Naive thymus-derived CD4-positive, alpha-beta T cell (primary cell): ENCODE data around the gene OR7C1. TPM values are rescaled to one million over a fixed set of nuclear protein-coding genes. Genes with fewer than 3 reads are reported as not detected.

ENCODE experiments used
- ATAC-seq: fragments of 150-1000 bp; cut with Tn5 transposase; 2 replicates; pipeline ENCODE4 v1.10.0; 2021; ENCODE audit warnings: mild to moderate bottlenecking, moderate library complexity
- CTCF ChIA-PET: fragments of 350-600 bp; sonication (Branson Sonifier 250); formaldehyde crosslinking; loops from one replicate; lab custom pipeline; 2021; ENCODE audit warnings: antibody characterized with exemption; lab: Charles Lee
- POLR2A ChIA-PET: fragments of 350-600 bp; sonication (Branson Sonifier 250); formaldehyde crosslinking; loops from one replicate; lab custom pipeline; 2021; ENCODE audit warnings: antibody characterized with exemption, inconsistent platforms; lab: Charles Lee
- DNase-seq, 9 donors: peaks; one replicate each; pipeline versions ENCODE4 v3.0.0 to v3.0.0-alpha.2; 2020 to 2022; ENCODE audit warnings: mixed read lengths in 1 of 9
- H3K27ac ChIP-seq: one replicate; pipeline ENCODE4 v1.7.0; 2013; ENCODE audit warnings: mild to moderate bottlenecking, low read depth, low read length, moderate library complexity
- H3K27me3 ChIP-seq, 2 donors: one replicate each; pipeline ENCODE4 v1.7.0; 2013; ENCODE audit warnings: low read length in 2 of 2, mild to moderate bottlenecking in 2 of 2, moderate library complexity in 2 of 2; ENCODE audit not compliant: control insufficient read depth in 2 of 2, insufficient read depth in 2 of 2
- H3K36me3 ChIP-seq, 3 experiments: 1 replicate in 2 of 3; 2 replicates in 1 of 3; pipeline ENCODE4 v1.7.0; 2013; ENCODE audit warnings: low read length in 3 of 3, mild to moderate bottlenecking in 3 of 3, moderate library complexity in 1 of 3; ENCODE audit not compliant: insufficient read depth in 3 of 3, control insufficient read depth in 2 of 3
- H3K4me1 ChIP-seq, 2 donors: one replicate each; pipeline ENCODE4 v1.7.0; 2013; ENCODE audit warnings: low read length in 2 of 2, mild to moderate bottlenecking in 2 of 2, moderate library complexity in 1 of 2; ENCODE audit not compliant: control insufficient read depth in 2 of 2, insufficient read depth in 2 of 2
- H3K4me3 ChIP-seq: 2 replicates; pipeline ENCODE4 v1.7.0; 2013; ENCODE audit warnings: mild to moderate bottlenecking, low read length
- H3K9me3 ChIP-seq, 3 experiments: 1 replicate in 2 of 3; 2 replicates in 1 of 3; pipeline ENCODE4 v1.7.0; 2013; ENCODE audit warnings: low read length in 3 of 3; ENCODE audit not compliant: control insufficient read depth in 2 of 3
- H3K27ac Mint-ChIP-seq, 9 donors: one replicate each; pipeline ENCODE4 v1.8.0; 2020 to 2022; ENCODE audit warnings: mixed read lengths in 9 of 9, mild to moderate bottlenecking in 8 of 9, moderate library complexity in 5 of 9, inconsistent platforms in 2 of 9
- H3K27me3 Mint-ChIP-seq, 5 donors: one replicate each; pipeline ENCODE4 v1.8.0; 2021 to 2022; ENCODE audit warnings: mixed read lengths in 5 of 5, mild to moderate bottlenecking in 1 of 5
- H3K36me3 Mint-ChIP-seq, 5 donors: one replicate each; pipeline ENCODE4 v1.8.0; 2020 to 2022; ENCODE audit warnings: mixed read lengths in 5 of 5, mild to moderate bottlenecking in 3 of 5, inconsistent platforms in 1 of 5
- H3K4me1 Mint-ChIP-seq, 7 donors: one replicate each; pipeline ENCODE4 v1.8.0; 2020 to 2022; ENCODE audit warnings: mixed read lengths in 7 of 7, mild to moderate bottlenecking in 3 of 7, inconsistent platforms in 1 of 7
- H3K4me3 Mint-ChIP-seq, 10 donors: one replicate each; pipeline ENCODE4 v1.8.0; 2020 to 2022; ENCODE audit warnings: mild to moderate bottlenecking in 10 of 10, mixed read lengths in 10 of 10, moderate library complexity in 6 of 10, inconsistent platforms in 2 of 10
- H3K9me3 Mint-ChIP-seq, 11 donors: one replicate each; pipeline ENCODE4 v1.8.0; 2020 to 2022; ENCODE audit warnings: mixed read lengths in 11 of 11, mild to moderate bottlenecking in 4 of 11, inconsistent platforms in 1 of 11, moderate library complexity in 1 of 11
- intact Hi-C, 2 donors: fragments of 100-400 bp; cut with micrococcal nuclease; formaldehyde crosslinking; loops; one replicate each; pipeline ENCODE4 v1.15.1; 2023
- polyA plus RNA-seq, 2 donors: library from polyadenylated mRNA; unstranded; fragments of 300-500 nt; fragmentation: Illumina TruSeq; gene quantifications; one replicate each; pipeline ENCODE4 v1.2.3, GENCODE V29; 2021
- total RNA-seq, 6 experiments: library from RNA in 5 of 6; stranded (reverse) in 5 of 6; gene quantifications; 1 replicate in 5 of 6; 2 replicates in 1 of 6; pipeline ENCODE4 v1.2.3 and lab custom pipeline; 2021 to 2026

Gene OR7C1
- total RNA-seq (not detected), polyA plus RNA-seq (not detected), total RNA-seq (lab: John Stamatoyannopoulos, UW) (not detected)

- H3K4me1 Mint-ChIP-seq = no peaks in the 10 kb centered on the region
- ATAC-seq (no peak), DNase-seq (no peak)
- Histone ChIP-seq H3K4me1 (no peaks in the 10 kb centered on the region), H3K27me3 (no peaks in the 10 kb centered on the region), H3K4me3 (no peak within 1 kb of the TSS), H3K9me3 (no peaks in the 10 kb centered on the region), H3K36me3 (no peaks in the 10 kb centered on the region), H3K27ac (no peak within 1 kb of the TSS)
- no peak within 1 kb of the TSS for H3K4me3 Mint-ChIP-seq
- no peaks in the 10 kb centered on the region for H3K36me3 Mint-ChIP-seq
- intact Hi-C loops = no loop called here
- ChIA-PET POLR2A (no interaction called here), CTCF (no interaction called here)
- H3K9me3 Mint-ChIP-seq = peaks cover 0 to 2% (median 0%) of the 10 kb centered on the region in 11 donors
- H3K27me3 Mint-ChIP-seq = peaks cover 0 to 32% (median 9%) of the 10 kb centered on the region in 5 donors
- no peak within 1 kb of the TSS for H3K27ac Mint-ChIP-seq
These were observed at the start of gene OR7C1, which contains the start of gene OR7A5 for GRCh38 chr19:14835011-14835410. OR7C1 (minus strand) TSS chr19:14835185; CDS start chr19:14800136, 35,049 bp downstream. OR7A5 (minus strand) TSS chr19:14835185; CDS start chr19:14828241, 6,944 bp downstream.

GRCh38 chr19:14871619-14872230 lies 36.7 kb upstream of the OR7C1 start:
- no peak for ATAC-seq
- no peaks in the 10 kb centered on the region for H3K9me3 ChIP-seq
- intact Hi-C loops = no loop called here
- Mint-ChIP-seq H3K36me3 (no peaks in the 10 kb centered on the region), H3K4me1 (no peaks in the 10 kb centered on the region), H3K4me3 (no peak overlapping the region), H3K9me3 (peaks cover 0 to 5% (median 0%) of the 10 kb centered on the region in 11 donors), H3K27ac (no peak overlapping the region), H3K27me3 (peaks cover 10 to 55% (median 45%) of the 10 kb centered on the region in 5 donors)
- H3K36me3 ChIP-seq = no peaks in the 10 kb centered on the region
- no peaks in the 10 kb centered on the region for H3K4me1 ChIP-seq
- ChIA-PET CTCF (no interaction called here), POLR2A (no interaction called here)
- H3K27me3 ChIP-seq = no peaks in the 10 kb centered on the region
- H3K27ac ChIP-seq = no peak overlapping the region
- H3K4me3 ChIP-seq = no peak overlapping the region
- DNase-seq = no peak

DNA sequence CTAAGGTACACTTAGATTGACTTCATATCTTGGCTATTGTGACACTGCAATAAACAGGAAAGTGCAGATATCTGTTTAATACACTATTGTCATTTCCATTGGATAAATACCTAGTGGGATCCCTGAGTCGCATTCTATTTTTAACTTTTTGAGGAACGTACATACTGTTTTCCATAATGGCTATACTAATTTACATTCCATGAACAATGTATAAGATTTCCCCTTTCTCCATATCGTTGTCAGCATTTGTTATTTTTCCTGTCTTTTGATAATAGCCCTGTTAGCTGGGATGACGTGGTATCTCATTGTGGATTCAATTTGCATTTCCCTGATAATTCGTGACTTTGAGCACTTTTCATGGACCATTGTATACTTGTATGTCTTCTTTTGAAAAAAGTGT lies 33.5 kb upstream of the OR7C1 start:
- no peaks in the 10 kb centered on the region for H3K4me1 Mint-ChIP-seq
- no peak for DNase-seq
- Histone ChIP-seq H3K36me3 (no peaks in the 10 kb centered on the region), H3K9me3 (no peaks in the 10 kb centered on the region), H3K4me3 (no peak overlapping the region), H3K27me3 (no peaks in the 10 kb centered on the region), H3K4me1 (no peaks in the 10 kb centered on the region), H3K27ac (no peak overlapping the region)
- peaks cover 7 to 60% (median 48%) of the 10 kb centered on the region in 5 donors for H3K27me3 Mint-ChIP-seq
- H3K27ac Mint-ChIP-seq = no peak overlapping the region
- ATAC-seq = no peak
- ChIA-PET CTCF (no interaction called here), POLR2A (interaction anchor here (0.6 kb wide), 1 partner anchor 1141 kb away, joined by 3 read pairs; no protein-coding TSS in a partner anchor)
- H3K36me3 Mint-ChIP-seq = no peaks in the 10 kb centered on the region
- H3K9me3 Mint-ChIP-seq = peaks cover 0 to 5% (median 0%) of the 10 kb centered on the region in 11 donors
- intact Hi-C loops = no loop called here
- H3K4me3 Mint-ChIP-seq = no peak overlapping the region

- CTCF ChIA-PET = no interaction called here
- H3K9me3 ChIP-seq = no peaks in the 10 kb centered on the region
- Mint-ChIP-seq H3K4me1 (no peaks in the 10 kb centered on the region), H3K4me3 (no peak within 1 kb of the TSS), H3K27me3 (peaks cover 0 to 47% (median 46%) of the 10 kb centered on the region in 5 donors), H3K36me3 (no peaks in the 10 kb centered on the region), H3K9me3 (peaks cover 0 to 4% (median 0%) of the 10 kb centered on the region in 11 donors), H3K27ac (no peak within 1 kb of the TSS)
- no peak within 1 kb of the TSS for H3K4me3 ChIP-seq
- POLR2A ChIA-PET = no interaction called here
- ATAC-seq (no peak), DNase-seq (no peak)
- H3K4me1 ChIP-seq = no peaks in the 10 kb centered on the region
- H3K27me3 ChIP-seq = no peaks in the 10 kb centered on the region
- no peaks in the 10 kb centered on the region for H3K36me3 ChIP-seq
- intact Hi-C loops = no loop called here
- no peak within 1 kb of the TSS for H3K27ac ChIP-seq
These were observed 13.8 kb upstream of the OR7C1 start, which contains the start of gene OR7A10 for GRCh38 chr19:14848822-14849221. OR7A10 (minus strand) TSS chr19:14848922; CDS start chr19:14841877, 7,045 bp downstream.

GRCh38 chr19:14843578-14843977 lies 8.6 kb upstream of the OR7C1 start:
- POLR2A ChIA-PET = no interaction called here
- Histone ChIP-seq H3K9me3 (no peaks in the 10 kb centered on the region), H3K27me3 (no peaks in the 10 kb centered on the region), H3K36me3 (no peaks in the 10 kb centered on the region), H3K27ac (no peak overlapping the region), H3K4me1 (no peaks in the 10 kb centered on the region), H3K4me3 (no peak overlapping the region)
- intact Hi-C loops = no loop called here
- Mint-ChIP-seq H3K4me1 (no peaks in the 10 kb centered on the region), H3K4me3 (no peak overlapping the region), H3K27me3 (peaks cover 0 to 51% (median 45%) of the 10 kb centered on the region in 5 donors), H3K36me3 (no peaks in the 10 kb centered on the region), H3K27ac (no peak overlapping the region), H3K9me3 (peaks cover 0 to 7% (median 0%) of the 10 kb centered on the region in 11 donors)
- DNase-seq = no peak
- CTCF ChIA-PET = no interaction called here
- ATAC-seq = no peak

DNA sequence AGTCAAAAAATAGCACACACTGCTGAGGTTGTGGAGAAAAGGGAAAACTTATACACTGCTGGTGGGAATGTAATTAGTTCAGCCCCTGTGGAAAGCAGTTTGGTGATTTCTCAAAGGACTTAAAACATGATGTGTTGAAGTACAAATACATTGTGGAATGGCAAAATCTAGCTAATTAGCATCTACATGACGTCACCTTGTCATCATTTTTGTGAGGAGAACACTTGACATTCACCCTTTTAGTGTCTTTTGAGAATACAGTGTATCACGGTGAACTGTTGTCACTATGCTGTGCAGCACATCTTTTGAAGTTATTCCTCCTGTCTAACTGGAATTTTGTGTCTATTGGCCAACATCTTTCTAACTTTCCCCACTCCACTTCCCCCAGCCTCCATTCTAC lies 8.2 kb upstream of the OR7C1 start:
- no peaks in the 10 kb centered on the region for H3K9me3 ChIP-seq
- ATAC-seq = no peak
- no peak overlapping the region for H3K4me3 Mint-ChIP-seq
- H3K36me3 Mint-ChIP-seq = no peaks in the 10 kb centered on the region
- no peak for DNase-seq
- H3K27me3 ChIP-seq = no peaks in the 10 kb centered on the region
- CTCF ChIA-PET = no interaction called here
- no peak overlapping the region for H3K27ac ChIP-seq
- no peak overlapping the region for H3K27ac Mint-ChIP-seq
- no peaks in the 10 kb centered on the region for H3K36me3 ChIP-seq
- H3K27me3 Mint-ChIP-seq = peaks cover 0 to 47% (median 44%) of the 10 kb centered on the region in 5 donors
- no peaks in the 10 kb centered on the region for H3K4me1 Mint-ChIP-seq
- intact Hi-C loops = no loop called here
- no peak overlapping the region for H3K4me3 ChIP-seq
- POLR2A ChIA-PET = no interaction called here
- H3K4me1 ChIP-seq = no peaks in the 10 kb centered on the region
- peaks cover 0 to 7% (median 0%) of the 10 kb centered on the region in 11 donors for H3K9me3 Mint-ChIP-seq

DNA sequence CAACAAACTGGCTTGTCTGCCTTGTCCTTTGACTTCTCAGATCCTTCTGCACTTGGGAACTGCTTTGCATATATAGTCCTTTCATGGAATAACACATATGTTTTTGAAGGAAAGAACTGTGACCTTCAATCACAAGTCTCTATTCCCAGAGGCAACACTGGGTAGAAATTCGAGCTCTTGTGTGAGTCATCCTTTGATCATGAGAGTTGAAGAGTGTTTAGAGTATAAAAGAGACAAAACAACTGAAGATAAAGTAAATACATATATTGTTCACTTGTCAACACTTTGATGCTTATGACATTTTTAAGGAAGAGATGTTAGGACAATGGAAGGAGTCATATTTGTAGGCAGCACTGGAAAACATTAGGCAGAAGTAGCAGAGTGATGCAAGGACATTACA lies 5.2 kb upstream of the OR7C1 start:
- ATAC-seq = no peak
- intact Hi-C loops = no loop called here
- Mint-ChIP-seq H3K27me3 (peaks cover 0 to 49% (median 38%) of the 10 kb centered on the region in 5 donors), H3K9me3 (peaks cover 0 to 7% (median 0%) of the 10 kb centered on the region in 11 donors), H3K4me3 (no peak overlapping the region), H3K27ac (no peak overlapping the region), H3K4me1 (no peaks in the 10 kb centered on the region), H3K36me3 (no peaks in the 10 kb centered on the region)
- H3K4me1 ChIP-seq = no peaks in the 10 kb centered on the region
- ChIA-PET POLR2A (no interaction called here), CTCF (no interaction called here)
- H3K9me3 ChIP-seq = no peaks in the 10 kb centered on the region
- H3K27me3 ChIP-seq = no peaks in the 10 kb centered on the region
- H3K36me3 ChIP-seq = no peaks in the 10 kb centered on the region
- H3K27ac ChIP-seq = no peak overlapping the region
- H3K4me3 ChIP-seq = no peak overlapping the region
- DNase-seq = no peak
